A549 (cell line): ENCODE measurements around the gene NMRK1.

ENCODE experiments used
- CTCF ChIP-seq: fragments of >200 bp; sonication (Bioruptor Twin); formaldehyde crosslinking; IDR thresholded peaks from 3 replicates; pipeline ENCODE4 v1.5.1; 2016
- POLR2A ChIP-seq: IDR thresholded peaks from 2 replicates; pipeline ENCODE4 v1.6.1; 2012; ENCODE audit warnings: mild to moderate bottlenecking, low read length

- TF ChIP-seq CTCF: no peak
- no peak for TF ChIP-seq POLR2A
Measured at GRCh38 chr9:75019654-75020053, 68.3 kb downstream of the NMRK1 start.
